GM10847 (cell line): ENCODE measurements around the gene ARHGAP24.

Experiments
- POLR2A ChIP-seq: IDR thresholded peaks from 2 replicates; pipeline ENCODE4 v1.6.1; 2011; ENCODE audit not compliant: insufficient read length; ENCODE audit errors: extremely low read depth

Gene ARHGAP24

DNA sequence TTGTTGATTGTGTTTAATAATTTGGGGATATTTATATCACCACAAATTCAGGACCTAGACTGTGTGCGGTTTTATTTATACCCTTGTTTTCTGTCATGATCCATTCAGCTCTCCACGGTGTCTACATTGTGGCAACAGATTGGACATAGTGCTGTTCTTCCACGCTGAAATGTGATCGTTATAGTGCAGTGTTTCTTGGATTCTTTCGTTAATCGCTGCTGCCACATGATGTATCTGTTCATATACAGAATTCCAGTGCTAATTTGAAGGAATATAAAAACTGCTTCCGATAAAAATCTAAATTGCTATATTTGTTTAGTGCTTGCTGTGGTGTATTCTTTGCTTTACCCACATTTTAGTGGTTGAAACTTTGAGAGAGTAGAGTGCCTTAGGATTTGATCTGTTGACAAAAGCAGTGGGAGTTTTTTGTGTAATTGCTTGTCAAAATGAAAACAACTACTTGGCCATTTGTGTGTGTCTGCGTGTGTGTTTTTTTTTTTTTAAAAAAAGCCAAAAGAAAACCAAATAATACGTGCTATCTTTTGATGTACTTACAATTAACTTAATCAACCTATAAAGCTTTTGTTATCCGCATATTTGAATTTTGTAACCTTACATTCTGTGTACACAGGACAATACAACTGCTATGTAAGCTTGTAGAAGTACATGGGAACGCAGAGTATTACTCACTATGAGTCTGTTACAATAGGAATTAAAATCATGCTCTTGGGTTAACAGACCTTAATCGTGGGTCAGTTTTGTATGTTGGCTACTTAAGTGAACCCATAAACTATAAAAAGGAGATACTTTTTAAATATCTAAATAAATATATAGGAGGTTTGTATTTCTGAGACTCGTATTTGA, 353.3 kb downstream of the ARHGAP24 start:
- no peak for TF ChIP-seq POLR2A

- TF ChIP-seq POLR2A: no peak
Measured at GRCh38 chr4:85829276-85830051, 354.5 kb downstream of the ARHGAP24 start.

DNA sequence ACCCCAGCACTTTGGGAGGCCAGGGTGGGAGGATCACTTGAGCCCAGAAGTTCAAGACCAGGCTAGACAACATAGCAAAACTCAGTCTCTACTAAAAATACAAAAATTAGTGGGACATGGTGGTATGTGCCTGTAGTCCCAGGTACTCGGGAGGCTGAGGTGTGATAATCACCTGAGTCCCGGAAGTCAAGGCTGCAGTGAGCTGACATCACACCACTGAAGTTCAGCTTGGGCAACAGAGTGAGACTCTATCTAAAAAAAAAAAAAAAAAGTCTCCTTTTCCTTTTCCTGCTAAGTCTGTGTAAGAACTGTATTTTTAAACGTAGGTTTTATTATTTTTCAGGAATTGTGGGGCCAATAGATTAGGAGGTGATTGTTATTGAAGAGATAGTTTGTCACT, 356.7 kb downstream of the ARHGAP24 start:
- TF ChIP-seq POLR2A: no peak

DNA sequence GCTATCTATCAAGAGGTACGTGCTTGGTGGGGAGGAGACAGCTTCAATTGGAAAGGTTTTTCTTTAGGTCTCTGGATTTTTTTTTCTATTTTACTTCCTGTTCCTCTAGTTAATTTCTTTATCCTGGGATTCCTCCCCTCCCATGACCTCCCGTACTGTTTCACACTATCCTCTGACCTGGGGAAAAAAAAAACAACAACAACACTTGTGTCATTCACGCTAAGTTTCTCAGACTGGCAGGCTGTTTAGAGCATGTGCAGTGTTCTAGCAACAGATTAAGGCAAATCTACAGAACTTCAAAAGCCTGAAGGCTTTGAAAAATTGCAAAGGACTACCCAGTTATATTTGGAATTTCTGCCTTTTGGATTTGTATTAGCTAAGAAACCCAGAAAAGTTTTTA, 358.4 kb downstream of the ARHGAP24 start:
- no peak for TF ChIP-seq POLR2A

DNA sequence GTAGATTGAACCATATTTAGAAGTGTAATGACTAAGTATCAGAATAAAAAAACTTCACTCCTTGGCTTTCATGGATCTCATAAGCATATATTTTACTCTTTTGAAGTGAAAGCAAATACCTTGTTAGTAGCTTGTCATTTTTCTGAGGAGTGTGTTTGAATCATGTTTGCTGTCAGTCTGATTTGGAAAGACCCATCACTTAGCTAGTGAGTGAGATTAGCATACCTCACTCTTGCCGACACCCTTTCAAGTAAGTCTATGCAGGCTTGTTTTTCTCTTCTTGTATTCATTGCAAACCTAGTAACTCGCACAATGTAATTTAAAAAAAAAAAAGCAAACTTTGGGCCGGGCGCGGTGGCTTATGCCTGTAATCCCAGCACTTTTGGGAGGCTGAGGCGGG, 360.0 kb downstream of the ARHGAP24 start:
- TF ChIP-seq POLR2A: no peak

- TF ChIP-seq POLR2A: no peak
Measured at GRCh38 chr4:85836588-85837438, 361.9 kb downstream of the ARHGAP24 start.

DNA sequence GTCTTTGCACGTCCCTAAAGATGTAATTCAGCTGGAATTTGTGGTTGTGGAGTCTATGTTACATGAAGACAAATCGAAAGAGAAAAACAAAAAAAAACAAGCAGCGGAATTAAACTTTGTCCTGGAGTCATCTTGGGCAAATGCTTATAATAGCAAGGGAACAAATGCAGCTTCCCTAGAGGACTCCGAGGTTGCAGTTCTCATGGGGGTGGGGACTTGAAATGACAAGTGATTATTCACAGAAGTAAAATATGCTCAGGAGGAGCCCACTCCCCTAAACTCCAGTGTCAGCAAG, 362.4 kb downstream of the ARHGAP24 start:
- no peak for TF ChIP-seq POLR2A

DNA sequence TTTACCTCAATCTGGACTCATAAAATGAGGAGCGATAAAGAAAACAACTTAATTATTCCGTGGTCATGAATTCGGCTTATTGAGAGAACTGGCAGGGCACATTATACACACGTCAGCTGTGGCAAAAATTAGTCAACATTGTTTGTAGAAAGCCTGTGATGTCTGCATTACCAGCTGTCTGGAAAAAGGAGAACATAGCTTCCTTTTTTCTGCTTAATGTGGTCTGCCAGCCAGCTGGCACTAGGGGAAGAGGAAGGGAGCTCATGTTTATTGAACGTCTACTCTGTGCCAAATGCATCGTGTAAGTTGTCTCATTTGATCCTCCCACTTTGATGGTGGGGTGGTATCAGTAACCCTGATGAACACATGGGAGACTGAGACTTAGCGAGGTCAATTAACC, 367.6 kb downstream of the ARHGAP24 start:
- no peak for TF ChIP-seq POLR2A

DNA sequence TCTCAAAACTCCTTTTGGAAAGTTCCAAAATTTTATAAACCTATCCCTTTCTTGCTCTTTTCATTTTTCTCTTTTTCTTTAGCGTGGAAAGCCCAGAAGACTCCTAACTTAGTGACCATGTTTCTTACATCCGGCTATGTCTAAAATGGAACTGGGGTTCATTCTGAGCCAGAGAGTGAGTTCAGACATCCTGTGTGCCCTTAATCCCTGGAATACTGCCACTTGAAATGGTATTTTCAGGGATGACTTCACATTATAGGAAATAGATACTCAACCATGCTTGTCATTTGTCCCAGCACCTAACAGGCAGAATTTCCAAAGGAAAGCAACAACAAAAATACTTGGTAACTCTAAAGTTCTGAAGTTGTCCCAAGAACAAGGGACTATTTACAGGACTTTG, 379.6 kb downstream of the ARHGAP24 start:
- no peak for TF ChIP-seq POLR2A

- TF ChIP-seq POLR2A: no peak
Measured at GRCh38 chr4:85860066-85860740, 385.3 kb downstream of the ARHGAP24 start.

DNA sequence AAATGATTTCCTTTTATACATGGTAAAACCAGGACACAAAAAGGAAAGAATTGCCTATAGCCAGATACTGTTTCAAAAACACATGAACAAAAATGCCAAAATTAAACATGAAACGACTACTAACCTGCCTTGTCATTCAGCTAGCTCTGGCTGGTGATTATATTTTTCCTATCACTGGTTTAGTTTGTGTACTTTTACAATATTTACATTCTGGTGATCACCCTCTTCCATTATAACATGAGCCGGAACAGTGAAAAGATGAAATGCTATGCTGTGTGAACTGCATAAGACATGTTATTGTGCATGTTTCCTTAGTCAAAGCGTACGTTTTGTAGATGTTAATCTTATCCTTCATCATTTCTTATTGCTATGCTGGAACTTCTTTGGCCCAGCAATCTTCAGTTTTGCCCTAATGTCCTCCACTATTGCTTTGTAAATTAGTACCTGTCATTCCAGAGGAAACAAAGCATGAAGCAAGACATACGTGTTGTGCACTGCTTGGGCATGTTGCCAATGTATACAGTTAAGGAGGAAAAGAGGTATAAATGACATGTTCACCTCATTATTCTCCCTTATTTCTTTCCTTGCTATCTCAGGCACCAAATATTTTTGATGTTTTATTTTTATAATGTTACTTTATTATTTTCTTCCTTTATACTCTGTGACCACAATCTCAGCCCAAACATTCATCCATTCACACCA, 386.3 kb downstream of the ARHGAP24 start:
- no peak for TF ChIP-seq POLR2A

GRCh38 chr4:85862896-85863295, 387.9 kb downstream of the ARHGAP24 start:
- no peak for TF ChIP-seq POLR2A

DNA sequence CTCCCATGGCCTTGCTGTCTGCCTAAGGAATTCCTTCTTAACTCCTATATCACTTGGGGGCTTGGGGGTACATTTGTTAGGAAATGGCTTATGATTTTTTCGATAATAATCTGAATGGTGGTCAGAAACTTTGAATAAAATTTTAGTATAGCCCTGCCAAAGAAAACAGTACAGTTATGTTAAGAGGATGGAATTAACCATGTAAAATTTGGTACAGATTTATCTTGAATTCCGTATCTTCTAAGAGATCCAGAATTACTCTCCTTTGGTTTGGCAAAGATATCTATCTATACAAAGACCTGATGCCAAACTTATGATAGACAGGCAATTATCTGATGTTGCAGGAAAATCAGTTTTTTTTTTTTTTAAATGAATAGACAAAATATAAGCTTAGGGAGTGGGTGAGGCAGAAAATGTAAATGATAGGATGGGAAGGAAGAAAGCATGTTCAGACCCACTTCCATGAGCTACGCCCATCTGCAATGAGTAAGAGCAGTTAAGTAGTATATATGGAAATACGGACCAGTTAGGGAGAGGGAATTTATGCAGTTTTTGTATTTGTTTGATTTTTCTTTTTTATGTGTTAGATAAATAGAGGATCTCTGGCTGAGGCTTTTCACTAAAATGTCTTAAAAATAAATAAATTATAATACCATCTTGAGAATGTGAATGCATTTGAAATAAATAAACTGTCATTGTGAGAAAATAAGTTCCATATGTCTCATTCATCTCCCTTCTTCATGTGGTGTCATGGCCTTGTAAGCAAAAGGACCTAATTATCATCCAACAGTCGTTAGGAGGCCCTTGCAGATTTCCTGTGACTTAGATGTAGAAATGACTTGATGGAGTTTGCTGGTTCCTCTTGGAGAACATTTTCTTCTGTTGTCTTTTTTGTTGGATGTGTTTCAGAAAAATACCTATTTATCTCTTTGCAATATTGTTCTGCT, 389.6 kb downstream of the ARHGAP24 start:
- no peak for TF ChIP-seq POLR2A
